GM18508 (cell line): Measurements from ENCODE around the gene TAF6.

Experiments
- ATAC-seq: cut with Tn5 transposase; IDR thresholded peaks from one replicate; pipeline ENCODE4 v1.9.1; 2021; ENCODE audit warnings: moderate number of reproducible peaks; ENCODE audit not compliant: insufficient read depth, unreplicated experiment

TAF6 gene

GRCh38 chr7:100119072-100119969, at the start of gene TAF6, which contains the start of gene CNPY4:
Gene TAF6, minus strand, starts transcription at chr7:100119358. Its CDS starts 5,149 bp downstream, at chr7:100114209.
Gene CNPY4, plus strand, starts transcription at chr7:100119634. Its CDS starts 111 bp downstream, at chr7:100119745.
- ATAC-seq: peak; percentile 46

GRCh38 chr7:100167912-100168323, 48.8 kb upstream of the TAF6 start:
- ATAC-seq: no peak

- no peak for ATAC-seq
These were observed 48.1 kb upstream of the TAF6 start for GRCh38 chr7:100166970-100167911.

- ATAC-seq: no peak
These were observed 47.3 kb upstream of the TAF6 start for GRCh38 chr7:100166317-100166940.

GRCh38 chr7:100163871-100164270, 44.7 kb upstream of the TAF6 start:
- no peak for ATAC-seq

- ATAC-seq: no peak
These were observed 43.9 kb upstream of the TAF6 start for GRCh38 chr7:100163006-100163531.

GRCh38 chr7:100160067-100160466, 40.9 kb upstream of the TAF6 start:
- no peak for ATAC-seq

GRCh38 chr7:100159099-100159623, 40.0 kb upstream of the TAF6 start:
- no peak for ATAC-seq

GRCh38 chr7:100158229-100159098, 39.3 kb upstream of the TAF6 start, which contains the start of gene TRAPPC14:
Gene TRAPPC14, minus strand, starts transcription at chr7:100158723. Its CDS starts 224 bp downstream, at chr7:100158499.
- ATAC-seq: no peak

GRCh38 chr7:100157334-100158228, 38.4 kb upstream of the TAF6 start:
- no peak for ATAC-seq

GRCh38 chr7:100157069-100157333, 37.8 kb upstream of the TAF6 start:
- ATAC-seq: no peak

GRCh38 chr7:100156331-100157068, 37.3 kb upstream of the TAF6 start:
- ATAC-seq: no peak

GRCh38 chr7:100155553-100156317, 36.6 kb upstream of the TAF6 start:
- ATAC-seq: no peak

- no peak for ATAC-seq
These were observed 35.7 kb upstream of the TAF6 start for GRCh38 chr7:100154651-100155491.

- ATAC-seq: no peak
These were observed 34.8 kb upstream of the TAF6 start for GRCh38 chr7:100153708-100154535.
